ENCODE results near the gene SLC35D3.
"Not testable (repeated sequence)": the region's sequence is repeated elsewhere in the genome, so short reads cannot be mapped to it uniquely, and the experiment has no call there.

The SLC35D3 gene, protein sequence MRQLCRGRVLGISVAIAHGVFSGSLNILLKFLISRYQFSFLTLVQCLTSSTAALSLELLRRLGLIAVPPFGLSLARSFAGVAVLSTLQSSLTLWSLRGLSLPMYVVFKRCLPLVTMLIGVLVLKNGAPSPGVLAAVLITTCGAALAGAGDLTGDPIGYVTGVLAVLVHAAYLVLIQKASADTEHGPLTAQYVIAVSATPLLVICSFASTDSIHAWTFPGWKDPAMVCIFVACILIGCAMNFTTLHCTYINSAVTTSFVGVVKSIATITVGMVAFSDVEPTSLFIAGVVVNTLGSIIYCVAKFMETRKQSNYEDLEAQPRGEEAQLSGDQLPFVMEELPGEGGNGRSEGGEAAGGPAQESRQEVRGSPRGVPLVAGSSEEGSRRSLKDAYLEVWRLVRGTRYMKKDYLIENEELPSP

DNA sequence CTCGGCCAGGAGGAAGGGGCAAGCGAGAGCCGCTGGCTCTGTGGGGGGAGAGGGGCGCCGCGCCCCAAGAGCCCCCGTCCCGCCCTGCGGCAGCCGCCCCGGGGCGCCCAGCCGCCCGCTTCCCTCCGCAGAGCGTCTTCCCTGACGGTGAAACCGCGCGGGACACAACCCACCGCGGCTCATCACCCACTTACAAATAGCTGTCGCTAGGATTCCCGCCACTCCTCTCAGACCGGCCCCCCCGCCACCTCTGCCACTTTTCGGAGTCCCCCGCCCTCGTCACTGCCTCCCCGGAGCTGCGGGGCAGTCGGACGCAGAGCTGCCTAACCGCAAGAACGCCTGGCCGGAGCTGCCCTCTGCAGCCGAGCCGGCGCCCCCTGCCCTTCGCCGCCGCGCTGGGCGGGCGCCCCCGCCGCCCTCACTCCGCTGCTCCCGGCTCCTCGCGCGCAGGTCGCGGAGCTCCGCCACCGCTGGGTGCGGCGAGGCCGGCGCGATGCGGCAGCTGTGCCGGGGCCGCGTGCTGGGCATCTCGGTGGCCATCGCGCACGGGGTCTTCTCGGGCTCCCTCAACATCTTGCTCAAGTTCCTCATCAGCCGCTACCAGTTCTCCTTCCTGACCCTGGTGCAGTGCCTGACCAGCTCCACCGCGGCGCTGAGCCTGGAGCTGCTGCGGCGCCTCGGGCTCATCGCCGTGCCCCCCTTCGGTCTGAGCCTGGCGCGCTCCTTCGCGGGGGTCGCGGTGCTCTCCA, at the start of gene SLC35D3:
TSS of gene SLC35D3 (plus strand) at position 366 of the 749 bp plus-strand sequence. CDS start at position 494, 128 bp downstream.
- no peak within 1 kb of the TSS for H3K27ac ChIP-seq
- DNase-seq (ENCODE audit: low read depth, low spot score), result no peak

DNA sequence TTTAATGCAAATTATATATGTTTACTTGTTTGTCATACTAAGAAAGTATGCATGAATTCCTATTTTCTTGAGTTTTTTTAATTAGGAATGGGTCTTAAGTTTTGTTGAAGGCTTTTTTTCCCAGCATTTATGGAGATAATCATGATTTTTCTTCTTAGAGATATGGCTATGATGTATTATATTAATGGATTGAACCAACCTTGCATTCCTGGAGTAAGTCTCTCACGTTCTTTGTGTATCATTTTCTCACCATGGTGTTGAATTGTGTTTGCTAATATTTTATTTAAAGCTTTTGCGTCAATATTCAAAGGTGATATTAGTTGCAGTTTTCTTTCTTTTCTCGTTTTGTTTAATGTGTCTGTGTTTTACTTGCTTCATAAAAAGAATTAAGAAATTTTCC, 48.4 kb upstream of the SLC35D3 start:
- no peak for DNase-seq (ENCODE audit: low read depth, low spot score)

DNA sequence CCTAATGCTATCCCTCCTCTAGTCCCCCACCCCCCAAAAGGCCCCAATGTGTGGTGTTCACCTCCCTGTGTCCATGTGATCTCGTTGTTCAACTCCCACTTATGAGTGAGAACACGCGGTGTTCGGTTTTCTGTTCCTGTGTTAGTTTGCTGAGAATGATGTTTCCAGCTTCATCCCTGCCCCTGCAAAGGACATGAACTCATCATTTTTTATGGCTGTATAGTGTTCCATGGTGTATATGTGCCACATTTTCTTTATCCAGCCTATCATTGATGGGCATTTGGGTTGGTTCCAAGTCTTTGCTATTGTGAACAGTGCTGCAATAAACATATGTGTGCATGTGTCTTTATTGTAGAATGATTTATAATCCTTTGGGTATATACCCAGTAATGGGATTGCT, 45.6 kb upstream of the SLC35D3 start:
- DNase-seq (ENCODE audit: low read depth, low spot score); H3K27ac ChIP-seq: not testable (repeated sequence)

More for the DNA sequence above, 48.4 kb upstream of the SLC35D3 start:
- H3K27ac ChIP-seq, result no peak overlapping the region

DNA sequence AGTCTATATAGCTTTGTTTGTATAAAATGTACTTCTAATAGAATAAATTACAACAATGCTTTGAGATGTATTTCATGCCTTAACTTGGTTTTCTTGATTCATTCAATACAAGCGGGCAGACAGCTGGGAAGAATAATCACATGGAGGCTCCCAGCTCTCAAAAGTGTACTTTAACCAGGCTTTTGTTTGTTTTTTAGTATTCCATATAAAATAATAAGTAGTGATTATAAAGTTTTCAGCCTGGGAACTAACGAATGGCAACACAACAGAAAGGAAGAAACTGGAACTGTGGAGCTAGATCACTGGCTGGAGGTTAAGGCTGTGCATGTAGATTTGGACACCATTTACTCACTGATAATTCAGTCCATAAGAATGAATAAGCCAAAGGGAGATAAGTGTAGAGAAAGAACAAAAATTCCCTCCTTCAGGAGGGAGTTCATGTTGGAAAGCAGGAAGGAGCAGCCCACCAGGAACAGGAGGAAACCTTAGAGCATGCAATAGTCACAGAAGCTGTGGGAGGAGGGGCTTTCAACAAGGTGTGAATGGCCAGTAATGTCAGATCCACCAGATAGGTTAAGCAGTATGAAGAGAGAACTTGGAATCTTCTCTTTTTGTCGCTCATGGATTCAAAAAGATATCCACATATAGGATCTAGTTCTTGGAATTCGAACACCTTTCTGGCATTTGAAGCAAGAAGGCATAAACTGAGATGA, 41.2 kb upstream of the SLC35D3 start:
- H3K27ac ChIP-seq, result no peak overlapping the region
- DNase-seq (ENCODE audit: low read depth, low spot score), result no peak

DNA sequence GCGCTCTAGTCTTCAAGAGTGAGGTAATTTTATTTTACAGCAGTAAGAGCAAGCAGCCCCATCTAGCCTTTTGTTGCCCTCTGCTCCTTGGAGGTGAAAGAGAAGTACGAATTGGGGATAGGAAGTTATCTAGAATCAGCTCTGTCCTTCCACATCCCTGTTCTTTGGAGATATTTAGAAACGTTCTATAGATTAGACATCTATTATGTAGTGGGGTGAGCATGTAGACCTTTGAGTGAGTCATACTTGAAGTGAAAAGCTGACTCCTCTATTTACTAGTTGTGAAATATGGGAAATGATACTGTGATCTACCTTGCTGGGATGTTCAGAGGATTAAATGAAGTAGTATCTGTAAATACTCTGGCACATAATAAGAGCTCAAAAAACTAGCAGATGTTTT, 36.0 kb upstream of the SLC35D3 start:
- peak; percentile 34 for DNase-seq (ENCODE audit: low read depth, low spot score)

DNA sequence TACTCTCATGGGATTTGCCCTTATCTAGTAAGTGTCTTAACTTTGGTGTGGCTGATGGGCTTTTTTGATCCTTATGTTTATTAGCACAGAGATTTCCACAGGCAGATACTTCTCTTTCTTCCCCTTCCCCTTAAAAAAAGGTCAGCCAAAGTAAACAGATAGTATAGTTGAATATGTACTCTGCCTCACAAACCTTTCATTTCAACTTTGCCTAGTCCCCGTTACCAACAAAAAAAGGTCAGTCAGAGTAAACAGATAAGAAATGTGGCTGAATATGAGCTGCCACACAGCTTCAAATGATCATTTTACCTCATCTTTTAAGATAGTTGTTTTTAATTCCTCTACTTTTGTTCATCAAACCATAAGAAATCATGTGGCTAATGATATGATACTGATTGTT, 34.1 kb upstream of the SLC35D3 start:
- no peak overlapping the region for H3K27ac ChIP-seq
- DNase-seq (ENCODE audit: low read depth, low spot score), result no peak

More for the DNA sequence above, 36.0 kb upstream of the SLC35D3 start:
- H3K27ac ChIP-seq, result no peak overlapping the region

DNA sequence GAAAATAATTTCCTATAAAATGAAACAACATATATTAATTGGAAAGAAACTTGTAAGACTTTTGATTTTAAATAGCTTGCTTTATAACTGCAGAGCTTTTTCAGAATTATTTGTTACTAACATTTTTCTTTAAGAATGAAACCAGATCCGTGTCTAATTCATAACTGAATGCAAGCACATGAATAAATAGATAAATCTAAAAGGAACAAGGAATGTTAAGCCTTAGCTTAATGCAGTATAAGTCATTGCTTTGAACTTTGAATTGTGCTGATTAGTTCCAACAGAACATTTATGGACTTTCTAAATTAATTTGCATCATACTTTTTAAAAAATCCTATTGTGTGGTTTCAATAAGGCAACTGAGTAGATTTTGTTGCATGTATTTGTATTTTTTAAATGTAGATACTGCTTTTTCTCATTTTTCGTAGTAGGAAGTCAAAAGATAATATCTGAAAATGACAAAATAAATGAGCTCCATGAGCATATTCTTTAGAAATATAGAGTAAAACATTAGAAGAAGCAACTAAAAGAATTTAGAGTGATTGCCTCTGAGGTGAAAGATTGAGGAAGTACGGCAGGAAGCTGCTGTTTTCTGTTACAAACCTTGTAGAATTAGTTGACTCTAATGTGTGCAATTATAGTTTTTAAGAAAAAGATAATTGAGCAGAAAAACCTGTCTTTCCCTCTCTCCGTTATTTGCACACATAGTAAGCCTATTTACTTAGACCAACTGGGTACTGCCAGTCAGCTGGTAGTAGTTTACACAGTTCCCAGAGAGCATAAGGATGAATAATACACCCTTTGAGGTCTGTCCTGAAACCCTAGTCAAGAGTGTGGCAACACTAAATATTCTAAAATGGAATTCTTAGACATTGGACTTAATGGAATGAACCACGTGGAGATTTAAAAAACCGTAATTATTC, 32.6 kb upstream of the SLC35D3 start:
- DNase-seq (ENCODE audit: low read depth, low spot score), result no peak
- H3K27ac ChIP-seq, result no peak overlapping the region

DNA sequence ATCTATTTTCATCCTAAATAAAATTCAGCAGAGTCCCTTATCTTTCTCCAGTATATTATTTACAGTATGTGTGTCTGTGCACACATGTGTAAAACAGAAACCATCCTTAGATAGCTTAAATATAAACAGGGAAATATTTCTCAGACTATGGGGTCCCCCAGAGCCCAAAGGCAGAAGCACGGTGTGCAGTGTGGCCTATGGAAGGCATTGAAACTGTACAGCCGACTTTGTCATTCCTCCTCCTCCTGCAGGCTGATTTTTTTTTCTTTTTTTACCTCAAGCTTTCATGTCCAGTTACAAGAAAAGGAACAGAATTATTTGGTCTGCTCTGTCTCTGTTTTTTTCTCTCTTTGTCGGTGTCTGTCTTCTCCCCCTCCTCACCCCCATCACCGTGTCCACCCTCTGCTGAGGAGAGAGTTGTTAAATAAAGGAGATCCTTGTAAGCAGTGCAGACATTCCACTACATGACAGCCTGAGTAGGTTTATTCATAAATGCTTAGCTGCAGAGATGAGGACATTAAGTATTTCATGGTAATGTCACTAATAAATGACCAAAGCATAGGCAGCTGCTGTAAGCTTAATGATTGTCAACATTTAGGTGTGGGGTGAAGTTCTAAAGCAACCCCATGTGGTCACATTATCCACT, 31.8 kb upstream of the SLC35D3 start:
- DNase-seq (ENCODE audit: low read depth, low spot score), result no peak

DNA sequence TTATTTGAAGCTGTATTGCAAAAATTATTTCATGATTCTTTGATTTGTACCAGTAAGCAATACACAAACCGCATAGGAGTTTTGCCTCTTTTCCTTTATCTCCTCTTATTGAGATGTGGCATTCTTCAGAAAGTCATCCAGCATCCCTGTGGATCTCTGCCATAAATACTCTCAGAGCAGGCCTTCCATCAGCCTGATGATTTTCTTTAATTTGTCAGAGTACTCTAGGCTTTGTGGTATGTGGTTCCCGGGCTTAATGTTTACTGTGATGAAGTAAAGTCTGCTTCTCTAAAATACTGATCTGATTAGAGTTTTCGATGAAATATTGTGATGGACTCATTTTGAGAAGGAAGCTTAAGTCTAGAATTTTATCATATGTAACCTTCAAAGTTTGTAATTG, 31.1 kb upstream of the SLC35D3 start:
- H3K27ac ChIP-seq, result no peak overlapping the region
- DNase-seq (ENCODE audit: low read depth, low spot score), result no peak

More for the DNA sequence above, 31.8 kb upstream of the SLC35D3 start:
- no peak overlapping the region for H3K27ac ChIP-seq

DNA sequence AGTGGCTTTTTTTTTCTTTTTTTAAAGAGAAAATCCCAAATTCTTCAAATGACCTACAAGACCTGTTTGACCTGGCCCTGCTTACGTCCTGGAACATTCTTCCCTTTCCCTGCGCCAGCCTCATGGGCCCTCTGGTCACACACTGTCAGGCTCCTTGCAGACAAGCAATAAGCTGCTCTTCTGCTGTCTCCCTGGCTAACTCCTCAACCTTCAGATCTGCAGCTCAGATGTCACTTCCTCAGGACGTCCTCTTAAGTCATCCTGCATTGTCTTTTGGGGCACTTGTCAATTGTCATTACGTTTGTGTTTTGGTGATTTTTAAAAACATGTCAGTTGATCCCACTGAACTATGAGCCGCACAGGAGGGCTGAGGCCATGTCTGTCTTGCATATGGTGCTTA, 28.9 kb upstream of the SLC35D3 start:
- no peak for DNase-seq (ENCODE audit: low read depth, low spot score)
- H3K27ac ChIP-seq, result no peak overlapping the region

DNA sequence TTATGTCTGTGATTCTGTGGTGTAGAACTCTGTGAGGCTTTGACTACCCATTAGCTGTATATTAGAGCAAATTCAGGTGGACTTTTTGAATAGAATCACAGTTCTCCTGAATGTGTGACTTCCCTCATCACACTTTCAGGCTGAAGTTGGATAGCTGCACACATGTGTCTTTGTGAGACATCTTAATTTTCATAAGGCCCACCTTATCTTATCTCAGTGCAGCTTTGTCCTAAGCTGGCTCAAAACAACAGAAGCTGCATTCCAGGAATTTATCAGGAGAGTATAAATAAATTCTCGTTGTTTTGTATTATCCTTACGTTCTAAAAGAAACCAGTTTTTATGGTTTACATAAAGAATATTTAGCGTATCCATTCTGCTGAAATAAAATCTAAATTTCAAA, 26.2 kb upstream of the SLC35D3 start:
- H3K27ac ChIP-seq, result no peak overlapping the region
- DNase-seq (ENCODE audit: low read depth, low spot score), result no peak

DNA sequence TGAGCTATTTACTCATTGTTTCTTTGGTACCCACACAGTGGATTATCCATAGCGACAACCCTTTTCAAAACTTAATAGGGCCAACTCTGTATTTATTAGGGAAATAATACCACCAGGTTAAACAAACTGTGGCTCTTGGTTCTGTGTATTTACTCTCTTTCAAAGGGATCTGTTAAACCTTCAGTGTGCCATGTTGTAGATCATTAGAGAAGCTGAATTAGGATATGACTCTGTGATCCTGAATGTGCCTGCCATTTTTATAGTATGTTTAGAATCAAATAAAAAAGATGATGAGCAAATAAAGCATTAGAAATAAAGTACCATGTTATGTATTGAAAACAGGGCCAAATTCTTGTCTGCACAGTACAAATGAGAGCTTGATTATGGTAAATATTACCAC, 25.0 kb upstream of the SLC35D3 start:
- no peak overlapping the region for H3K27ac ChIP-seq
- DNase-seq (ENCODE audit: low read depth, low spot score), result no peak

DNA sequence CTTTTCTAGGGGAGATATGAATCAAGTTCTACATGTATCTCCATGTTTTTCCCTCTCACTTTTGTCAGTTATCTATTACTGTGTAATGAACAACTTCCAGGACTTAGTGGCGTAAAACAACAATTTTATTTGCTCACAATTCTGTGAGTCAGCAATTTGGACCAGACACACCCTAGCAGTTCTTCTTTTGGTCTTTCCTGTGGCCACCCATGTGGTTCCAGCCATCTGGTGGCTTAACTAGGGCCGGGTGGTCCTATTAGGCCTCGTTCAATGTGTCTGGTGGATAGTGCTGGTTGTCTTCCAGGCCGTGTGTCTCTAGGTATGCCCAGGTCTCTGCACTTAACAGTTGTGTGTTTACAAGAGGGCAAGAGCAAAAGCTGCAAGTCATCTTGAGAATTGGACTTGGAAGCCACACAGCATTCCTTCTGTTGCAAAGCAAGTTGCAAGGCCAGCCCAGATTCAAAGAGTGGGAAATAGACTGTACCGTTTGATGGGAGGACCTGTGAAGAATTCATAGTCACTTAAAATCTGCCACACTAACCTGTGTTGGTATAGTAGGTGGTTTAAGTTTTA, 20.8 kb upstream of the SLC35D3 start:
- no peak for DNase-seq (ENCODE audit: low read depth, low spot score)
- no peak overlapping the region for H3K27ac ChIP-seq

DNA sequence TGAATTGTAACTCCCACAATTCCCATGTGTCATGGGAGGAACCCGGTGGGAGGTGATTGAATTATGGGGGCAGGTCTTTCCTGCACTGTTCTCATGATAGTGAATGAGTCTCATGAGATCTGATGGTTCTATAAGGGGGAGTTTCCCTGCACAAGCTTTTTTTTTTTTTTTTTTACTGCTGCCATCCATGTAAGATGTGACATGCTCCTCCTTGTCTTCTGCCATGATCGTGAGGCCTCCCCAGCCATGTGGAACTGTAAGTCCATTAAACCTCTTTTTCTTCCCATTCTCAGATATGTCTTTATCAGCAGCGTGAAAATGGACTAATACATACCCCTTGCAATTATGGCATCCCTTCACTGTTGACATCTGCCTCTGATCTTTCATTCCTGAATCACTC, 17.6 kb upstream of the SLC35D3 start:
- H3K27ac ChIP-seq; DNase-seq (ENCODE audit: low read depth, low spot score): not testable (repeated sequence)

DNA sequence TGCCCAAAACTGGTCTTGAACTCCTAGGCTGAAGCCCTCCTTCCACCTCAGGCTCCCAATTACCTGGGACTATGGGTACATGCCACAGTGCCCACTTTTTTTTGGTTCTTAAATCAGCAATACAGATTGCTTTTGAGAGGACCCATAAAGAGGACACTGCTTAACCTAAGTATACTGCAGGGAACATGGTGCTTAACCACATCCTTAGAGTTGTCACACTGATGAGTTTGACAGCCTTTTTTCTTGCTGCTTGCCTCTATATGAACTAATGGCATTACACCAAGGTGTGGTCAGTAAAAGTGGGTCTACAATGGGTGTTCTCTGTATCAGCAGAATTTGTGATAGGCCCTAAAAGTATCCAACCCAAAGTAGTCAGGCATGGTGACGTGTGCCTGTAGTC, 7.2 kb upstream of the SLC35D3 start:
- H3K27ac ChIP-seq, result no peak overlapping the region

DNA sequence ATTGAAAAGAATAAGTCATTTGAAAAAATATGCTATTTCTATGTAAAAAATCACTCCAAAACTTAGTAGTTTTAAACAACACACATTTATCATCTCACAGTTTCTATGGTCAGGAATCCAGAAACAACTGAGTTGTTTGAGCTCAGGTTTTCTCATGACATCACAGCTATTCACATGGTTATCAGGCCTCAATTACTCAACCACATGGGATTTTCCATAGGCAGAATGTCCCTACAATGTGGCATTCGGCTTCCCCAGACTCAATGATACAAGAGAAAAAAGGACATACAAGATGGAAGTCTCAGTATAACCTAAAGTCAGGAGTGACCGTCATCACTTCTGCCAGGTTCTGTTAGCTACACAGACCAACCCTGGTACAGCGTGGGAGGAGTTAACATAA, 3.4 kb upstream of the SLC35D3 start:
- H3K27ac ChIP-seq, result no peak overlapping the region
- DNase-seq (ENCODE audit: low read depth, low spot score), result no peak

More for the DNA sequence above, 7.2 kb upstream of the SLC35D3 start:
- no peak for DNase-seq (ENCODE audit: low read depth, low spot score)

DNA sequence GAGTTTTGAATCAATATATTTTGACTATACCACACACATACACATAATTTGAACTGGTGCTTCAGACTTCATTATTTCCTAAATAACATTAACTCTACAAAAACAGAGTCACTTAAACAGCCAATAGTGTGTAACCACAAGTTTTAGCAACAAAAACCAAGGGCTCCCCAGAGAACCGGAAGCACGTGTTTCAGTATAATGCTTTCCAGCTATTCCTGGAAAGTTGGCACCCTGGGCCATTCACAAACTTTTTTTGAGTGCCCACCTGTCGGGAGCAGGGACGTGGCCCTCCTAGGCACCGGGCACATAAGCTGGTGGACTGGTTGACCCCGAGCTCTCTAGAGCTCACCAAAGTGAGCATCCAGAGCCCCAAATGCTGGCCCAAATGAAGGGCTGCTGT, 1.9 kb upstream of the SLC35D3 start:
- no peak overlapping the region for H3K27ac ChIP-seq
- no peak for DNase-seq (ENCODE audit: low read depth, low spot score)

DNA sequence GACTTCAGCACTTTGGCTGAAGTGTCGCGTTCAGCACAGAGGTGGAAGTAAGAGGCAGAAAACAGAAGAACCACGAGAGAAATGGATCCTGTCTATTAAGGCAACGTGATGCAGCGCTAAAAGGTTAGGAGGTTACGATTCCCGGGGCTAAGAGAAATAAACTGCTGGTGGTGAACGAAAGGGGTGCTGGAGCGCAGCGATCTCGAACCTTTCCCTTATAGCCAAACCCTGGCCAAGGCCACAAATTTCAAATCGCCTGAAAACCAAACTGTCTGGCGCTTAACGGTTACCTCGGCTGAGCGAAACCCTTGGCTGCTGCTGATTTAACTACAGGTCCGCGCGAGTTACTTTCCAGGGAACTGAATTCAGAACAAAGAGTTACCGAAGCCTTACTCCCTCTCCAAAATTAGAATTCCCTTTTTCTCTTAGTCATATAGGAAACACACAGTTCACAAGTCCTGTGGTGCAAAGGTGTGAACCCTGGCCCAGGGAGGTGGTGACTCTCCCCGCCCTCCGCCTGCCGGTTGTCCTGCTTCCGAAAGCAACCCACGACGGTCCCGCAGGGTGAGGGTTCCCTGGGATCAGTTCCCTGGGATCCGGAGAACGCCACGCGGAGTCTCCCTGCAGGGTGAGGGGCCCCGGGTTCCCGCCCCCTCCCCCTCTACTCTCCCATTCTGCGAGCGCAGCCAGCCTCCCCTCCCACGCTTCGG, 1.3 kb upstream of the SLC35D3 start:
- DNase-seq (ENCODE audit: low read depth, low spot score), result no peak
- H3K27ac ChIP-seq, result no peak overlapping the region
